GM12865 (cell line): ENCODE measurements around the gene TRMT2A.

ENCODE experiments used
- DNase-seq: peaks from one replicate; pipeline ENCODE4 v3.0.0; 2010; ENCODE audit warnings: low read depth
- H3K4me3 ChIP-seq: 2 replicates; pipeline ENCODE4 v1.5.1; 2011; ENCODE audit warnings: mild to moderate bottlenecking, low read depth, low read length, control low read depth
- CTCF ChIP-seq: IDR thresholded peaks from 2 replicates; pipeline ENCODE4 v1.5.1; 2011; ENCODE audit warnings: low read length, control low read depth, low read depth, inconsistent platforms; ENCODE audit not compliant: insufficient read depth; ENCODE audit errors: missing control alignments

Gene TRMT2A

GRCh38 chr22:20112623-20113511 is 4.2 kb downstream of the TRMT2A start:
- no peak for DNase-seq
- TF ChIP-seq CTCF: no peak

GRCh38 chr22:20111689-20112622 is 5.1 kb downstream of the TRMT2A start:
- TF ChIP-seq CTCF: no peak
- DNase-seq: no peak
- no peak overlapping the region for H3K4me3 ChIP-seq

More at GRCh38 chr22:20112623-20113511, 4.2 kb downstream of the TRMT2A start:
- H3K4me3 ChIP-seq: no peak overlapping the region

- no peak overlapping the region for H3K4me3 ChIP-seq
- peak; percentile 45 for TF ChIP-seq CTCF
- peak; percentile 62 for DNase-seq
Observed at GRCh38 chr22:20111045-20111688, 5.9 kb downstream of the TRMT2A start.

- H3K4me3 ChIP-seq: no peak overlapping the region
- no peak for DNase-seq
- no peak for TF ChIP-seq CTCF
Observed at GRCh38 chr22:20110359-20110985, 6.6 kb downstream of the TRMT2A start.

GRCh38 chr22:20109411-20110358 is 7.3 kb downstream of the TRMT2A start:
- no peak for DNase-seq
- no peak for TF ChIP-seq CTCF
- no peak overlapping the region for H3K4me3 ChIP-seq
